Fibroblast of peridontal ligament (primary cell): ENCODE data around the gene TAOK1.
A peak's percentile ranks its signal among the peaks of the same experiment; 100 is the strongest.

Source experiments
- DNase-seq: peaks from one replicate; pipeline ENCODE4 v3.0.0-alpha.2; 2010; ENCODE audit errors: extremely low read depth

The TAOK1 gene

GRCh38 chr17:29378500-29378899 is 11.7 kb upstream of the TAOK1 start:
- DNase-seq = no peak

DNA sequence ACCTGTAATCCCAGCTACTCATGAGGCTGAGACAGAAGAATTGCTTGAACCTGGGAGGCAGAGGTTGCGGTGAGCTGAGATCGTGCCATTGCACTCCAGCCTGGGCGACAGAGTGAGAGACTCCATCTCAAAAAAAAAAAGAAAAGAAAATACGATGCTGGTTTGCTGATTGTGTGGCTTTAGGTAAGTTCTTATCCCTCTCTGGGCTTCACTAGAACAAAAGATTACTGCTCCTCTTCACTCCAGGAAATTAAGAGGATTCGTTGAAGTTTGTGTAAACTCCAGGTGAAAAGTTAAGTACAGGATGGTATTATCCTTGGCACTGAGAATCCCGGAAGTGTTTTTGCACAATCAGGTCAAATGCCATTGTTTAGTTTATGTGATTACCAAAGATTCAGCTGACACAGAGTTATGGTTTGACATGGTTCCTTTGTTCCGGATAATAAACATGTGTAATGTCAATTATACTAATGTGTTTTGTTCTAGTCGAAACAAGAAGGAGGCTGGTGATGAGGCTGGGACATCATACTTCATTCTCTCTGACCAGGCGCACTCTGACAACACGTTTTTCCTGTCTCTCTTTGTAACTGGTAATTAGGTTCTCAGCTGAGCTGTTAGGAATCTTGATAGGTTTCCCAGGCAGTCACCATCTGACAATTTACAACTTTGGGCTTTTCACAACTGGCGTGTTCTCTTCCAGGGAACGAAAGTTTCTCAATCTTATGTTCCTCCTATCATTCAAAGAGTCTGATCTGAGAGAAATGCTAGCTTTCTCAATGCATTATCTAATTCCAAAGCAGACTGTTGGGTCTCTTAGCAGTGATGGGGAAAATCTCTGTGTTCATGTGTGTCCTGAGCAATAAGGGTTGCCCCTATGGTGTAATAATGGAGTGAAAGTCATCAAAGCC is 10.8 kb upstream of the TAOK1 start:
- DNase-seq = peak; percentile 38

- no peak for DNase-seq
Observed at GRCh38 chr17:29383686-29384085, 6.5 kb upstream of the TAOK1 start.

GRCh38 chr17:29384901-29385300 is 5.3 kb upstream of the TAOK1 start:
- no peak for DNase-seq

DNA sequence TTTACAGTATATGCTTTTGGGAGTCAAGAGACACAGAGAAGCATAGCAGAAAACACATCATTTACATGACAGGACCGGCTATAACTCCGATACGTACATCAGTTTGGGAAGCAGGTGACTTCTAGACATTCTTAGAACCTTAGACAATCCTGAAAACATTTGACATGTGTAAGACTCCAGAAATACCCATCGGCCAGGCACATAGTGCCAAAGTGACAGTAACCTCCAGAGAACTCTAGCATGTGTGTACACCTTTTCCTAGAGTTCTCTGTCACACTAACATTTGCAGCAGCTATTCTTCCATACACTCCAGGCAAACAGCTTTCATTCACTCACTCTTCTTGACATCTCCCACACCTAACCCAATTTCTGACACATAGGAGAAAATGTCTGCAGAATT is 3.4 kb upstream of the TAOK1 start:
- no peak for DNase-seq

- no peak for DNase-seq
Observed at GRCh38 chr17:29388937-29389336, 1.2 kb upstream of the TAOK1 start.

GRCh38 chr17:29390851-29391631 is 878 bp downstream of the TAOK1 start:
- DNase-seq = peak; percentile 40

GRCh38 chr17:29393436-29393835 is 3.3 kb downstream of the TAOK1 start:
- DNase-seq = peak; percentile 48

DNA sequence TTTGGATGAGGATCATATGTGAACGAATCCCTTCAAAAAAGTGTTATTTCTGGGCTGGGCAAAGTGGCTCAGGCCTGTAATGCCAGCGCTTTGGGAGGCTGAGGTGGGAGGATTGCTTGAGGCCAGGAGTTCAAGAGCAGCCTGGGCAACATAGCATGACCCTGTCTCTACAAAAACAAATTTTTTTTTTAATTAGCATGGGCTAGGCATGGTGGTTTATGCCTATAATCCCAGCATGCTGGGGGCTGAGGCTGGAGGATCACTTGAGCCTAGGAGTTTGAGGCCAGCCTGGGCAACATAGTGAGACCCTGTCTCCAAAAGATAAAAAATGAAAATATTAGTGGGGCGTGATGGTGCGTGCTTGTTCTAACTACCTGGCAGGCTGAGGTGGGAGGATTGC is 4.6 kb downstream of the TAOK1 start:
- DNase-seq = no peak

GRCh38 chr17:29396066-29396465 is 5.9 kb downstream of the TAOK1 start:
- no peak for DNase-seq

GRCh38 chr17:29399634-29400033 is 9.5 kb downstream of the TAOK1 start:
- DNase-seq = no peak

GRCh38 chr17:29400818-29401217 is 10.7 kb downstream of the TAOK1 start:
- DNase-seq = no peak

- no peak for DNase-seq
Observed at GRCh38 chr17:29401258-29401657, 11.1 kb downstream of the TAOK1 start.

DNA sequence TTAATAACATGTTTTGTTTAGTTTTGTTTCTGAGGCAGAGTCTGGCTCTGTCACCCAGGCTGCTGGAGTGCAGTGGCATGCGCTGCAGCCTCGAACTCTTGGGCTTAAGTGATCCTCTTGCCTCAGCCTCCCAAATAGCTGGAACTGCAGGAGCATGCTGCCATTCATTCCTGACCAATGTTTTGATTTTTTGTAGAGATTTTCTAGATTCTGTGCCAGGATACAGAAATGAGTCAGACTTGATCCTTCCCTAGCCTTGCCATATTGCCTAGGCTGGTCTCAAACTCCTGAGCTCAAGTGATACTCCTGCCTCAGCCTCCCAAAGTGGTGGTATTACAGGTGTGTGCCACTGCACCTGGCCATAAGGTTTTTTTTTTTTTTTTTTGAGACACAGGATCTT is 17.7 kb downstream of the TAOK1 start:
- DNase-seq = no peak

- no peak for DNase-seq
Observed at GRCh38 chr17:29409963-29410362, 19.8 kb downstream of the TAOK1 start.

DNA sequence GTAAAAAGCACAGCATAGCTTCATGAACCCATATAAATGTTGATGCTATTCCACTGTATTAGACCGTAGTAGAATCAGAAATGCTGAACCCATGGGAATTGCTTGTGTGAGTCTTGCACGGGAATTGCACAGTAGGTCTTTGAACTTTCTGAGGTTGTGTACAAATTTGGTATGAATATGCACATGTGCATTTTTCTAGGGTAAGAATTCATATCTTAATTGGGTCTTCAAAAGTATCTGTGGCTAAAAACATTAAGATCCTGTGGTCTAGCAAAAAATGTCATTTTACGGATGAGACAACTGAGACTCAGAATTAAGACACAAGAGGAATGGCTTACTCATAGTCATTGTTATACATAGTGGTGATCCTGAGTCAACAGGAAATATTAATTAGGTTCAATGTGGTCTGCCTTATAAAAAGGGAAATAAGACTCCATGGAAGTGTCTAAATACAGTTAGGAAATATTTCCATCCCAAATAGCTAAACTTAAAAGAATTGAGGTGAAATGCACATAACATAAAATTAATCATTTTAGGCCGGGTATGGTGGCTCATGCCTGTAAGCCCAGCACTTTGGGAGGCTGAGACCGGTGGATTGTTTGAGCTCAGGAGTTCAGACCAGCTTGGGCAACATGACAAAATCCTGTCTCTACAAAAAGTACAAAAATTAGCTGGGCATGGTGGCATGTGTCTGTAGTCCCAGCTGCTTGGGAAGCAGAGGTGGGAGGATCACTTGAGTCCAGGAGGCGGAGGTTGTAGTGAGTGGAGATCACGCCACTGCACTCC is 22.8 kb downstream of the TAOK1 start:
- peak; percentile 77 for DNase-seq

DNA sequence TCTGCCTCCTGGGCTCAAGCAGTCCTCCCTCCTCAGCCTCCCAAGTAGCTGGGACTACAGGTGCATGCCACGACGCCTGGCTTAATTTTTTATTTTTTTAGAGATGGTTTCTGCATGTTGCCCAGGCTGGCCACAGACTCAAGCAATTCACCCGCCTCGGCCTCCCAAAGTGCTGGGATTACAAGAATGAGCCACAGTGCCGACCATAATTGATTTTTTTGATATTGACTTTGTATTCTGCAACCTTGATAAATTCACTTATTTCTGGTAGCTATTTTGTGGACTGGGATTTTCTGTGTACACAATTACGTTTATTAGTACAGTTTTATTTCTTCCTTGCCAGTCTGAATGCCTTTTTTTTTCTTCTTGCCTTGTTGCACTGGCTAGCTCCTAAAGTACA is 30.0 kb downstream of the TAOK1 start:
- DNase-seq = no peak

DNA sequence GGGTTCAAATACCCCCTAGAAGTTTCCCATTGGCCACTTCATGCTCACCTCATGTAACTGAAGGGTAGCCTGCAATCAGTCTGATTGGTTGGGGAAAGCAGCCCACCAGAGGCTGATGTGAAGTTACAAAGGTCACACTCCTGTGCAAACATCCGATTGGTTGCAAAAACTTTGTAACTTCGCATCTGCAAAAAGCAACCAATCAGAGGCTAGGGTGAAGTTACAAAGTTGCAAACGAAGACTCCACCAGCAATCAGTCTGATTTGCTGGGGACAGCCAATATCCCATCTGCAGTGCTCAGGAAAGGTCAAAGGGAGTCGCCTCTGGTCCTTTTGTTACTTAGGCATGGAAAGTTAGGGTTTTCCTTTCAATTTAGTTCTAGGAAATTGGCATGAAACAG is 40.1 kb downstream of the TAOK1 start:
- DNase-seq = no peak

DNA sequence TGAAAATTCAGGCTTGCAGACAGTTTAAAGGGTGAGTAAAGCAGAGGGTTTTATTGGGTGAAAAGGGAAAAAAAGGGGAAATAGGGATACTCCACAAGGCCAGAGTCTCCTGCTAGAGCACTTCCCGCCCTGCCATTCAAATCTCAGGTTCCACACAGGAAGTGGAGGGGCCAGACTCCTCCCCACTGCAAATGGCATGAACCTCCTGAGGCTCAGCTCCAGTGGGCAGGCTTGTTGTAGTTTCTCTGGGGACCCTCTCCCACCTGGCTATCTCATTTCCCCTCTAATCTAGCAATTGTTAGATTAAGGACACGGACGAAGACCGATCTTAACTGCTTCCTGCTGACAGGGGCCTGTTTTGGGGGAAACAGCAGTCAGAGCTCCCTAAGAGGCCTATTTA is 43.4 kb downstream of the TAOK1 start:
- no peak for DNase-seq

DNA sequence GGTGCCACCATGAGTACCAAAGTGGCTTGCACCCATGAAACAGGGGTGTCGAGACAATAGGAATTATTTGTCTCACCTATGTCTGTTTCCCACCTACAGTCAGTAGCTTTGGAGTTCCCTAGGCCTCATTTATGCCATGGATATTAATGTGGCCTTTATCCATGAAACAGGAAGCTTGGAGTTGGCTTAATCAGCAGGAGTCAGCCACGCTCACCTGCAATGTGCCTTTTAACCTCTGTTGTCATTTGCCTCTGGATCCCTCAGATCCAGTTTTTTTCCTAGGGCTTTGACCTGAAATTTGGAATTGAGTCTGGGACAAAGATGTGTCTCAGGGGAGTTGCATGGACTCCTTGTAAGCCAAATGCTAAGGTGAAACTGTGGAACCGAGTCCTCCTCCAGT is 44.4 kb downstream of the TAOK1 start:
- no peak for DNase-seq

- DNase-seq = no peak
Observed at GRCh38 chr17:29442451-29442850, 52.3 kb downstream of the TAOK1 start.

DNA sequence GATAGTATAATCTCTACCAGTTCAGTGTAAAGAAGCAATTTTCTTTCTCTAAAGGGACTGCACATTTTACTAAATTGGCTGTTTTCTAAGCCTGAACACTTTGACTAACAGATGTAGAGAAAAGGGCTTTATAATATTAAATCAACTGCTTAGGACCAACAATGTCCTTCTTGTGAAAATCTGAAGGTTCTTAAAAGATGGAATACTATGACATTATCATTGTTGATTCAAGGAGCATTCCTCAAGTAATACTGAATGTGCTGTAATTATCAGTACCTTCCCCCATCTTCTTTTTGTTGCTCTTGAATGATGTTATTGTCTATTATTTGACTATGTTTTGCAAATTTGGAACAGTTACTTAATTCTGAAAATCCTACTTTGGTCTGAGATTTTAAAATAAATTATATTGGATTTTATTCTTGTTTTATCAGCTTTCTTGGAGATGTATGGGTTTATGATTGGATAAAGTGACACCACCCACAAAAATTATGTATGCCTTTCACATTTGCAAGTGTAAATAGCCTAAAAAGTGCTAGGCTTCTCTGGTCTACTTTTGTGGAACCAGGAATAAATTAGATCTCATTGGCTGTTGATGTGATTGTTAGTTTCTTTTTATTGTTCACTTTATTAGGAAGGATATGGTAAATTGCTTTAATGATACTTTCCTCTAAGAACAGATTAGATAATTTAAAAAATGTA is 53.0 kb downstream of the TAOK1 start:
- no peak for DNase-seq
